Neuronal stem cell (in vitro differentiated cells): ENCODE measurements around the gene SYCP2L.
"Not testable (repeated sequence)": the region's sequence is repeated elsewhere in the genome, so short reads cannot be mapped to it uniquely, and the experiment has no call there.

Experiments used
- DNase-seq: peaks from one replicate; pipeline ENCODE4 v3.0.0-alpha.2; 2013; ENCODE audit warnings: low spot score
- H2AFZ ChIP-seq: one replicate; pipeline ENCODE4 v1.6.1; 2013; ENCODE audit warnings: mild to moderate bottlenecking, low read length, inconsistent platforms
- H2AK5ac ChIP-seq: 2 replicates; pipeline ENCODE4 v1.6.1; 2013; ENCODE audit warnings: low read depth, mild to moderate bottlenecking, inconsistent platforms, low read length, moderate library complexity, mixed read lengths
- H2BK120ac ChIP-seq: 2 replicates; pipeline ENCODE4 v1.6.1; 2013; ENCODE audit warnings: low read depth, mild to moderate bottlenecking, inconsistent platforms, low read length, moderate library complexity, mixed read lengths
- H2BK12ac ChIP-seq: one replicate; pipeline ENCODE4 v1.6.1; 2013; ENCODE audit warnings: low read length, inconsistent platforms
- H2BK15ac ChIP-seq: 2 replicates; pipeline ENCODE4 v1.6.1; 2013; ENCODE audit warnings: mild to moderate bottlenecking, low read length, inconsistent platforms, mixed read lengths
- H2BK5ac ChIP-seq: one replicate; pipeline ENCODE4 v1.6.1; 2013; ENCODE audit warnings: inconsistent platforms, mild to moderate bottlenecking, low read length, moderate library complexity
- H3K14ac ChIP-seq: one replicate; pipeline ENCODE4 v1.6.1; 2013; ENCODE audit warnings: low read length, inconsistent platforms
- H3K18ac ChIP-seq: 2 replicates; pipeline ENCODE4 v1.6.1; 2013; ENCODE audit warnings: low read length, inconsistent platforms
- H3K23ac ChIP-seq: 2 replicates; pipeline ENCODE4 v1.6.1; 2013; ENCODE audit warnings: low read depth, mild to moderate bottlenecking, mixed read lengths, low read length, inconsistent platforms; ENCODE audit not compliant: poor library complexity
- H3K27ac ChIP-seq: replicated peaks from 3 replicates; pipeline ENCODE4 v1.5.1; 2013; ENCODE audit warnings: low read length, inconsistent platforms
- H3K27me3 ChIP-seq, 3 experiments: 2 replicates each; pipeline ENCODE4 v1.6.1; 2013; ENCODE audit warnings: low read length in 3 of 3, mild to moderate bottlenecking in 2 of 3, inconsistent platforms in 1 of 3, low read depth in 1 of 3, mixed read lengths in 1 of 3, moderate library complexity in 1 of 3; ENCODE audit not compliant: control insufficient read depth in 3 of 3, insufficient read depth in 3 of 3
- H3K36me3 ChIP-seq, 2 donors: replicated peaks in 1 of 2; 2 replicates each; pipeline ENCODE4 v1.6.1; 2013; ENCODE audit warnings: low read length in 2 of 2; ENCODE audit not compliant: control insufficient read depth in 2 of 2, insufficient read depth in 2 of 2
- H3K4ac ChIP-seq: 2 replicates; pipeline ENCODE4 v1.6.1; 2013; ENCODE audit warnings: inconsistent platforms, mild to moderate bottlenecking, low read length, moderate library complexity
- H3K4me1 ChIP-seq, 2 donors: 1 replicate in 1 of 2; 2 replicates in 1 of 2; pipeline ENCODE4 v1.6.1; 2013; ENCODE audit warnings: low read length in 2 of 2, low read depth in 1 of 2; ENCODE audit not compliant: control insufficient read depth in 2 of 2, insufficient read depth in 1 of 2
- H3K4me2 ChIP-seq: one replicate; pipeline ENCODE4 v1.6.1; 2013; ENCODE audit warnings: mild to moderate bottlenecking, low read length, inconsistent platforms; ENCODE audit not compliant: insufficient read depth, poor library complexity, severe bottlenecking
- H3K4me3 ChIP-seq, 2 donors: 2 replicates each; pipeline ENCODE4 v1.5.1; 2013; ENCODE audit warnings: low read length in 2 of 2, mild to moderate bottlenecking in 2 of 2, inconsistent platforms in 1 of 2, moderate library complexity in 1 of 2
- H3K79me1 ChIP-seq: one replicate; pipeline ENCODE4 v1.6.1; 2013; ENCODE audit warnings: low read depth, mild to moderate bottlenecking, inconsistent platforms, low read length, moderate library complexity
- H3K9ac ChIP-seq: one replicate; pipeline ENCODE4 v1.6.1; 2013; ENCODE audit warnings: mild to moderate bottlenecking, low read depth, low read length, inconsistent platforms; ENCODE audit not compliant: poor library complexity
- H3K9me3 ChIP-seq, 2 donors: replicated peaks in 1 of 2; 2 replicates each; pipeline versions ENCODE3 to v1.6.1; 2013; ENCODE audit warnings: low read length in 2 of 2, mild to moderate bottlenecking in 2 of 2, inconsistent platforms in 1 of 2, low read depth in 1 of 2, mixed read lengths in 1 of 2, moderate library complexity in 1 of 2; ENCODE audit not compliant: control insufficient read depth in 2 of 2, insufficient read depth in 1 of 2
- H4K8ac ChIP-seq: one replicate; pipeline ENCODE4 v1.6.1; 2013; ENCODE audit warnings: low read depth, mild to moderate bottlenecking, inconsistent platforms, low read length, moderate library complexity
- H4K91ac ChIP-seq: one replicate; pipeline ENCODE4 v1.6.1; 2013; ENCODE audit warnings: low read length, low read depth, mild to moderate bottlenecking, inconsistent platforms; ENCODE audit not compliant: poor library complexity
- WGBS, 2 donors: extraction: QIAGEN DNeasy Blood & Tissue Kit; methylation state at CpG; one replicate each; pipeline ENCODE4 v1.1.7; 2013; ENCODE audit warnings: missing lambda C conversion rate in 2 of 2, mixed read lengths in 1 of 2; ENCODE audit not compliant: insufficient read length in 2 of 2, insufficient replicate concordance in 1 of 2; ENCODE audit errors: extremely low coverage in 2 of 2; 5-methylcytosine and 5-hydroxymethylcytosine counted together

SYCP2L gene

GRCh38 chr6:10857259-10857658 lies 29.6 kb upstream of the SYCP2L start:
- Histone ChIP-seq H4K91ac (no peak overlapping the region), H3K79me1 (no peaks in the 10 kb centered on the region), H2BK120ac (no peak overlapping the region), H2BK15ac (no peak overlapping the region), H3K9me3 (peaks cover 2 to 3% of the 10 kb centered on the region in 2 donors), H3K4me2 (no peak overlapping the region), H2BK12ac (no peak overlapping the region), H2BK5ac (no peak overlapping the region), H3K23ac (no peak overlapping the region), H4K8ac (no peak overlapping the region), H3K27me3 (no peaks in the 10 kb centered on the region), H3K36me3 (no peaks in the 10 kb centered on the region), H3K18ac (no peak overlapping the region), H3K9ac (no peak overlapping the region), H2AK5ac (no peak overlapping the region), H2AFZ (no peak overlapping the region), H3K4me3 (no peak overlapping the region), H3K27ac (no peak overlapping the region), H3K4me1 (no peaks in the 10 kb centered on the region), H3K14ac (no peak overlapping the region), H3K4ac (no peak overlapping the region)
- DNase-seq = no peak
- no CpG with 5 or more reads among the region's 2 CpGs for WGBS, 2 donors

GRCh38 chr6:10861086-10861485 lies 25.8 kb upstream of the SYCP2L start:
- no peaks in the 10 kb centered on the region for H3K36me3 ChIP-seq
- H3K4me2 ChIP-seq = no peak overlapping the region
- peaks cover 0 to 2% of the 10 kb centered on the region in 2 donors for H3K9me3 ChIP-seq
- no peak overlapping the region for H3K9ac ChIP-seq
- no peak for DNase-seq
- H2AK5ac ChIP-seq = no peak overlapping the region
- no peak overlapping the region for H3K4me3 ChIP-seq
- H4K8ac ChIP-seq = no peak overlapping the region
- WGBS, 2 donors = no CpG with 5 or more reads among the region's 2 CpGs
- no peak overlapping the region for H3K18ac ChIP-seq
- H3K4me1 ChIP-seq = no peaks in the 10 kb centered on the region
- H3K27ac ChIP-seq = no peak overlapping the region
- H3K4ac ChIP-seq = no peak overlapping the region
- no peaks in the 10 kb centered on the region for H3K79me1 ChIP-seq
- H3K14ac ChIP-seq = no peak overlapping the region
- no peaks in the 10 kb centered on the region for H3K27me3 ChIP-seq
- H2BK15ac ChIP-seq = no peak overlapping the region
- no peak overlapping the region for H2BK120ac ChIP-seq
- H4K91ac ChIP-seq = no peak overlapping the region
- H2AFZ ChIP-seq = no peak overlapping the region
- no peak overlapping the region for H3K23ac ChIP-seq
- H2BK12ac ChIP-seq = no peak overlapping the region
- no peak overlapping the region for H2BK5ac ChIP-seq

- no CpG with 5 or more reads among the region's 4 CpGs for WGBS, 2 donors
- no peak overlapping the region for H2BK12ac ChIP-seq
These were observed 24.5 kb upstream of the SYCP2L start for GRCh38 chr6:10862361-10862760.

GRCh38 chr6:10863031-10863430 lies 23.8 kb upstream of the SYCP2L start:
- H2BK12ac ChIP-seq, H3K79me1 ChIP-seq, H3K4me1 ChIP-seq, H3K27me3 ChIP-seq, H3K9me3 ChIP-seq, H2AK5ac ChIP-seq, H3K14ac ChIP-seq, H4K91ac ChIP-seq, H2AFZ ChIP-seq, H4K8ac ChIP-seq, H3K23ac ChIP-seq, H2BK15ac ChIP-seq, H3K4me2 ChIP-seq, H3K4me3 ChIP-seq, H2BK120ac ChIP-seq, H3K27ac ChIP-seq, H2BK5ac ChIP-seq, H3K18ac ChIP-seq, H3K9ac ChIP-seq, H3K36me3 ChIP-seq, H3K4ac ChIP-seq, DNase-seq: not testable (repeated sequence)
- WGBS, 2 donors = no CpG with 5 or more reads among the region's 7 CpGs

More at GRCh38 chr6:10862361-10862760, 24.5 kb upstream of the SYCP2L start:
- no peak overlapping the region for H3K23ac ChIP-seq
- H4K8ac ChIP-seq = no peak overlapping the region
- H4K91ac ChIP-seq = no peak overlapping the region
- no peak overlapping the region for H2BK15ac ChIP-seq
- no peaks in the 10 kb centered on the region for H3K27me3 ChIP-seq
- no peak overlapping the region for H3K27ac ChIP-seq
- no peak overlapping the region for H2BK120ac ChIP-seq
- no peak overlapping the region for H3K9ac ChIP-seq
- H2BK5ac ChIP-seq = no peak overlapping the region
- peaks cover 0 to 2% of the 10 kb centered on the region in 2 donors for H3K9me3 ChIP-seq
- no peak for DNase-seq
- no peak overlapping the region for H3K4ac ChIP-seq
- no peaks in the 10 kb centered on the region for H3K36me3 ChIP-seq
- no peak overlapping the region for H3K18ac ChIP-seq
- no peaks in the 10 kb centered on the region for H3K4me1 ChIP-seq
- no peak overlapping the region for H3K14ac ChIP-seq
- no peak overlapping the region for H3K4me2 ChIP-seq
- no peak overlapping the region for H3K4me3 ChIP-seq
- H3K79me1 ChIP-seq = no peaks in the 10 kb centered on the region
- no peak overlapping the region for H2AK5ac ChIP-seq
- no peak overlapping the region for H2AFZ ChIP-seq
